Testis (tissue), 3 donors: ENCODE results near the gene KIF12. TPM values are rescaled to one million over a fixed set of nuclear protein-coding genes. Genes with fewer than 3 reads are reported as not detected.
A peak's percentile ranks its signal among the peaks of the same experiment; 100 is the strongest.

ENCODE experiments used
- DNase-seq: peaks from one replicate; pipeline ENCODE4 v3.0.0-alpha.2; 2019
- H3K27ac ChIP-seq, 2 donors: fragments of 200-600 bp; sonication (generic); one replicate each; pipeline ENCODE4 v1.5.1; 2019
- H3K27me3 ChIP-seq: fragments of 200-600 bp; sonication (generic); one replicate; pipeline ENCODE4 v1.5.1; 2019
- H3K36me3 ChIP-seq: fragments of 200-600 bp; sonication (generic); one replicate; pipeline ENCODE4 v1.5.1; 2017; ENCODE audit warnings: low read depth; ENCODE audit errors: missing control alignments
- H3K4me1 ChIP-seq: fragments of 200-600 bp; sonication (generic); one replicate; pipeline ENCODE4 v1.5.1; 2019
- H3K4me3 ChIP-seq, 2 donors: fragments of 200-600 bp; sonication (generic); one replicate each; pipeline ENCODE4 v1.5.1; 2017 to 2019
- H3K9me3 ChIP-seq: fragments of 200-600 bp; sonication (generic); one replicate; pipeline ENCODE4 v1.5.1; 2017
- CTCF ChIP-seq, 3 experiments: fragments of 450-650 bp in 2 of 3; fragments of 200-600 bp in 1 of 3; sonication (generic) in 1 of 3; IDR thresholded peaks; one replicate each; pipeline ENCODE4 v1.5.1; 2016 to 2019; ENCODE audit warnings: antibody characterized with exemption in 3 of 3, mild to moderate bottlenecking in 2 of 3, moderate library complexity in 1 of 3
- POLR2A ChIP-seq: fragments of 450-650 bp; IDR thresholded peaks from one replicate; pipeline ENCODE4 v1.6.1; 2017; ENCODE audit warnings: antibody characterized with exemption, mild to moderate bottlenecking, moderate library complexity
- whole genome bisulfite sequencing, 2 donors: methylation state at CpG; one replicate each; pipeline ENCODE4 v1.1.5; 2018; 5-methylcytosine and 5-hydroxymethylcytosine counted together
- intact Hi-C: fragments of 100-400 bp; cut with DNase I; formaldehyde crosslinking; loops from one replicate; pipeline ENCODE4 v1.15.1; 2023; ENCODE audit warnings: low total_unique reads
- polyA plus RNA-seq: library from polyadenylated mRNA; stranded (reverse); fragments of 350-450 nt; fragmentation: Illumina TruSeq; extraction: RNeasy Lipid Tissue Mini Kit (QIAGEN cat#74804); gene quantifications from one replicate; pipeline ENCODE4 v1.2.3, GENCODE V29; 2014; ENCODE audit warnings: low read depth, low replicate concordance; ENCODE audit not compliant: insufficient read depth
- total RNA-seq, 2 donors: library from RNA; depleted of rRNA; stranded (reverse); fragments of >200 nt; gene quantifications; one replicate each; pipeline ENCODE4 v1.2.3, GENCODE V29; 2016

KIF12 gene
- total and polyA plus RNA-seq, 3 donors from 2014 or later = 5.4 to 9.2 (median 7.1) TPM

- Histone ChIP-seq H3K27ac (no peak overlapping the region), H3K36me3 (no peaks in the 10 kb centered on the region), H3K4me1 (peaks cover 39% of the 10 kb centered on the region), H3K27me3 (no peaks in the 10 kb centered on the region), H3K4me3 (no peak overlapping the region), H3K9me3 (no peaks in the 10 kb centered on the region)
- intact Hi-C loops = no loop called here
- DNase-seq = no peak
- 65 to 79% methylated on average over 9 to 12 of the region's 12 CpGs for WGBS, 2 donors
- TF ChIP-seq CTCF (IDR thresholded peaks at IDR 0.05) (no peak), POLR2A (no peak)
Observed at GRCh38 chr9:114116126-114116747, 17.1 kb upstream of the KIF12 start.

GRCh38 chr9:114115654-114116125 lies 16.6 kb upstream of the KIF12 start:
- peaks cover 39% of the 10 kb centered on the region for H3K4me1 ChIP-seq
- peak overlapping the region; percentile 1 to 21 for H3K27ac ChIP-seq
- no peaks in the 10 kb centered on the region for H3K36me3 ChIP-seq
- DNase-seq = no peak
- WGBS, 2 donors = 46 to 73% methylated on average over 7 to 9 of the region's 9 CpGs
- TF ChIP-seq POLR2A (no peak), CTCF (IDR thresholded peaks at IDR 0.05) (no peak)
- intact Hi-C loops = no loop called here
- H3K9me3 ChIP-seq = no peaks in the 10 kb centered on the region
- no peaks in the 10 kb centered on the region for H3K27me3 ChIP-seq
- no peak overlapping the region for H3K4me3 ChIP-seq

GRCh38 chr9:114114364-114114763 lies 15.3 kb upstream of the KIF12 start:
- no peak overlapping the region for H3K27ac ChIP-seq

GRCh38 chr9:114112778-114113584 lies 13.9 kb upstream of the KIF12 start:
- H3K4me1 ChIP-seq = peaks cover 29% of the 10 kb centered on the region
- no peaks in the 10 kb centered on the region for H3K9me3 ChIP-seq
- peak; percentile 96 for DNase-seq
- H3K27ac ChIP-seq = peak overlapping the region; percentile 51 to 57
- H3K4me3 ChIP-seq = no peak overlapping the region
- intact Hi-C loops = no loop called here
- H3K27me3 ChIP-seq = no peaks in the 10 kb centered on the region
- WGBS, 2 donors = 28 to 38% methylated on average over 8 to 10 of the region's 10 CpGs
- no peaks in the 10 kb centered on the region for H3K36me3 ChIP-seq
- TF ChIP-seq CTCF (IDR thresholded peaks at IDR 0.05) (no peak), POLR2A (no peak)

More at GRCh38 chr9:114114364-114114763, 15.3 kb upstream of the KIF12 start:
- 44 to 52% methylated on average over 2 of the region's 2 CpGs for WGBS, 2 donors
- TF ChIP-seq POLR2A (no peak), CTCF (IDR thresholded peaks at IDR 0.05) (no peak)
- H3K36me3 ChIP-seq = no peaks in the 10 kb centered on the region
- H3K4me1 ChIP-seq = peaks cover 37% of the 10 kb centered on the region
- H3K27me3 ChIP-seq = no peaks in the 10 kb centered on the region
- intact Hi-C loops = no loop called here
- DNase-seq = no peak
- H3K9me3 ChIP-seq = no peaks in the 10 kb centered on the region
- H3K4me3 ChIP-seq = no peak overlapping the region
